ENCODE results near the gene INPP5A.

Gene INPP5A

GRCh38 chr10:132580617-132581016 lies 43.0 kb downstream of the INPP5A start:
- DNase-seq (ENCODE audit: low spot score) = no peak

GRCh38 chr10:132582137-132582536 lies 44.5 kb downstream of the INPP5A start:
- DNase-seq (ENCODE audit: low spot score) = no peak

- no peak for DNase-seq (ENCODE audit: low spot score)
Observed at GRCh38 chr10:132582771-132583170, 45.2 kb downstream of the INPP5A start.

GRCh38 chr10:132583456-132583855 lies 45.9 kb downstream of the INPP5A start:
- DNase-seq (ENCODE audit: low spot score) = no peak

GRCh38 chr10:132584081-132584480 lies 46.5 kb downstream of the INPP5A start:
- no peak for DNase-seq (ENCODE audit: low spot score)

- no peak for DNase-seq (ENCODE audit: low spot score)
Observed at GRCh38 chr10:132585732-132586722, 48.4 kb downstream of the INPP5A start.

GRCh38 chr10:132586739-132587138 lies 49.2 kb downstream of the INPP5A start:
- no peak for DNase-seq (ENCODE audit: low spot score)

GRCh38 chr10:132587175-132587574 lies 49.6 kb downstream of the INPP5A start:
- no peak for DNase-seq (ENCODE audit: low spot score)

- no peak for DNase-seq (ENCODE audit: low spot score)
Observed at GRCh38 chr10:132588301-132589013, 50.9 kb downstream of the INPP5A start.

GRCh38 chr10:132589015-132589414 lies 51.4 kb downstream of the INPP5A start:
- DNase-seq (ENCODE audit: low spot score) = no peak

GRCh38 chr10:132589681-132590080 lies 52.1 kb downstream of the INPP5A start:
- DNase-seq (ENCODE audit: low spot score) = no peak

- DNase-seq (ENCODE audit: low spot score) = no peak
Observed at GRCh38 chr10:132590094-132590751, 52.6 kb downstream of the INPP5A start.

- no peak for DNase-seq (ENCODE audit: low spot score)
Observed at GRCh38 chr10:132590752-132591121, 53.1 kb downstream of the INPP5A start.

GRCh38 chr10:132591166-132591971 lies 53.8 kb downstream of the INPP5A start:
- no peak for DNase-seq (ENCODE audit: low spot score)

GRCh38 chr10:132592790-132593383 lies 55.3 kb downstream of the INPP5A start:
- DNase-seq (ENCODE audit: low spot score) = no peak

- no peak for DNase-seq (ENCODE audit: low spot score)
Observed at GRCh38 chr10:132593389-132593788, 55.8 kb downstream of the INPP5A start.

GRCh38 chr10:132593900-132594876 lies 56.6 kb downstream of the INPP5A start:
- no peak for DNase-seq (ENCODE audit: low spot score)

- no peak for DNase-seq (ENCODE audit: low spot score)
Observed at GRCh38 chr10:132595021-132595420, 57.4 kb downstream of the INPP5A start.

GRCh38 chr10:132595854-132596253 lies 58.3 kb downstream of the INPP5A start:
- no peak for DNase-seq (ENCODE audit: low spot score)

GRCh38 chr10:132596742-132597279 lies 59.2 kb downstream of the INPP5A start:
- no peak for DNase-seq (ENCODE audit: low spot score)

All from COLO829 (cell line).